ENCODE measurements around the gene PUM2.

The PUM2 gene

GRCh38 chr2:20267529-20267928, 83.1 kb downstream of the PUM2 start:
- no peak overlapping the region for H3K4me3 ChIP-seq (ENCODE audit: low read length)
- TF ChIP-seq, protein P1, sequence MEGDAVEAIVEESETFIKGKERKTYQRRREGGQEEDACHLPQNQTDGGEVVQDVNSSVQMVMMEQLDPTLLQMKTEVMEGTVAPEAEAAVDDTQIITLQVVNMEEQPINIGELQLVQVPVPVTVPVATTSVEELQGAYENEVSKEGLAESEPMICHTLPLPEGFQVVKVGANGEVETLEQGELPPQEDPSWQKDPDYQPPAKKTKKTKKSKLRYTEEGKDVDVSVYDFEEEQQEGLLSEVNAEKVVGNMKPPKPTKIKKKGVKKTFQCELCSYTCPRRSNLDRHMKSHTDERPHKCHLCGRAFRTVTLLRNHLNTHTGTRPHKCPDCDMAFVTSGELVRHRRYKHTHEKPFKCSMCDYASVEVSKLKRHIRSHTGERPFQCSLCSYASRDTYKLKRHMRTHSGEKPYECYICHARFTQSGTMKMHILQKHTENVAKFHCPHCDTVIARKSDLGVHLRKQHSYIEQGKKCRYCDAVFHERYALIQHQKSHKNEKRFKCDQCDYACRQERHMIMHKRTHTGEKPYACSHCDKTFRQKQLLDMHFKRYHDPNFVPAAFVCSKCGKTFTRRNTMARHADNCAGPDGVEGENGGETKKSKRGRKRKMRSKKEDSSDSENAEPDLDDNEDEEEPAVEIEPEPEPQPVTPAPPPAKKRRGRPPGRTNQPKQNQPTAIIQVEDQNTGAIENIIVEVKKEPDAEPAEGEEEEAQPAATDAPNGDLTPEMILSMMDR (IDR thresholded peaks at IDR 0.05; ENCODE audit: low read depth, low read length), result no peak
- no peak for TF ChIP-seq EZH2phosphoT487 (IDR thresholded peaks at IDR 0.05; ENCODE audit: low read depth)
- peaks cover 5% of the 10 kb centered on the region for H3K4me1 ChIP-seq (ENCODE audit: low read length)
- H3K9me3 ChIP-seq (ENCODE audit: insufficient read depth, low read length), result no peaks in the 10 kb centered on the region
- no peak overlapping the region for H3K9ac ChIP-seq (ENCODE audit: low read length)
- H3K27ac ChIP-seq (ENCODE audit: low read length), result no peak overlapping the region
- H4K20me1 ChIP-seq (ENCODE audit: insufficient read depth, low read length), result peaks cover 14% of the 10 kb centered on the region
- peaks cover 38% of the 10 kb centered on the region for H3K79me2 ChIP-seq (ENCODE audit: low read length)
- no peaks in the 10 kb centered on the region for H3K27me3 ChIP-seq (ENCODE audit: low read depth, low read length)
- no peak overlapping the region for H2AFZ ChIP-seq (ENCODE audit: low read depth, low read length)
- H3K36me3 ChIP-seq (replicated peaks; ENCODE audit: low read depth, low read length), result peaks cover 51% of the 10 kb centered on the region
- no peak overlapping the region for H3K4me2 ChIP-seq (ENCODE audit: low read length)

DNA sequence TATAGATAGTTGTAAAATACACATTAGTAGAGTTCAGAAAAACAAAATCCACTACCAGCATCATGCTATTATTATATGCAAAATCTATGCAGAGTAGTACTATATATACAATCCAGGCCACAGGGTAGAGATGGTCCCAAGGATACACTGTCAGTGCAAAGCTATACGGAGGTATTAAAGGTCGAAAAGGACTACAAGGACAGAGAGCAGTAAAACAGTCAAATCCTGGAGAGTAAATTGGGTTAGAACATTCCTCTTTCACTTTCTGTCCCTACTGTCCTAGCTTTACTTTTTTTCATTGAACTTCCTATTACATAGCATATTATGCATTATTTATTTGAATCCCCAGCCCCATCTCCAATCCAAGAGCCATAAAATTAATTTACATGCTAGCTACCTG, 86.0 kb downstream of the PUM2 start:
- no peaks in the 10 kb centered on the region for H3K27me3 ChIP-seq (ENCODE audit: low read depth, low read length)
- H4K20me1 ChIP-seq (ENCODE audit: insufficient read depth, low read length), result peaks cover 10% of the 10 kb centered on the region
- peaks cover 20% of the 10 kb centered on the region for H3K79me2 ChIP-seq (ENCODE audit: low read length)
- no peaks in the 10 kb centered on the region for H3K4me1 ChIP-seq (ENCODE audit: low read length)
- no peak overlapping the region for H2AFZ ChIP-seq (ENCODE audit: low read depth, low read length)
- no peaks in the 10 kb centered on the region for H3K9me3 ChIP-seq (ENCODE audit: insufficient read depth, low read length)
- no peak overlapping the region for H3K4me2 ChIP-seq (ENCODE audit: low read length)
- no peak overlapping the region for H3K9ac ChIP-seq (ENCODE audit: low read length)
- TF ChIP-seq, protein P1 (IDR thresholded peaks at IDR 0.05; ENCODE audit: low read depth, low read length), result no peak
- TF ChIP-seq EZH2phosphoT487 (IDR thresholded peaks at IDR 0.05; ENCODE audit: low read depth), result no peak
- H3K27ac ChIP-seq (ENCODE audit: low read length), result no peak overlapping the region
- H3K36me3 ChIP-seq (replicated peaks; ENCODE audit: low read depth, low read length), result peaks cover 54% of the 10 kb centered on the region
- H3K4me3 ChIP-seq (ENCODE audit: low read length), result no peak overlapping the region

DNA sequence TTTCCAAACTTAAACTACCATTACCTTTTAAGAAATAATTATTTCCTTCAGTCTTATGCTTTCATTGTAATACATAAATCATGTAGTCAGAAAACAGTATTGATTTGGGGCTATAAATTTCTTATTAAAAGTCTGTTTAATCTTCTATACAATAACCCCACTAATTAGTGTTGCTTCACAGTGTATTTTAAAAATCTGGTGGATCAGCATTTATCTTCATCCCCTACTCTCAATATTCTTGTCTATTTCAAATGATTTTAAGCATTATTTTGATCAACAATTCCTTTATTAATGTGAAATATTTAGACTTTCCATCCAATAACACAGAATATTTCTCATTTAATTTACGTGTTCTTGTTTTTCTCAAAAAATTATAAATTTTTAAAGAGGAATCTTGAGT, 93.2 kb downstream of the PUM2 start:
- Histone ChIP-seq H3K27me3 (ENCODE audit: low read depth, low read length) (no peaks in the 10 kb centered on the region), H3K9ac (ENCODE audit: low read length) (no peak overlapping the region), H3K36me3 (replicated peaks; ENCODE audit: low read depth, low read length) (peaks cover 66% of the 10 kb centered on the region), H3K4me1 (ENCODE audit: low read length) (no peaks in the 10 kb centered on the region), H2AFZ (ENCODE audit: low read depth, low read length) (no peak overlapping the region), H3K79me2 (ENCODE audit: low read length) (no peaks in the 10 kb centered on the region), H4K20me1 (ENCODE audit: insufficient read depth, low read length) (no peaks in the 10 kb centered on the region), H3K4me3 (ENCODE audit: low read length) (no peak overlapping the region), H3K9me3 (ENCODE audit: insufficient read depth, low read length) (no peaks in the 10 kb centered on the region), H3K27ac (ENCODE audit: low read length) (no peak overlapping the region), H3K4me2 (ENCODE audit: low read length) (no peak overlapping the region)
- TF ChIP-seq, protein P1 (IDR thresholded peaks at IDR 0.05; ENCODE audit: low read depth, low read length), result no peak
- no peak for TF ChIP-seq EZH2phosphoT487 (IDR thresholded peaks at IDR 0.05; ENCODE audit: low read depth)

- no peak overlapping the region for H3K4me3 ChIP-seq (ENCODE audit: low read length)
- no peaks in the 10 kb centered on the region for H3K27me3 ChIP-seq (ENCODE audit: low read depth, low read length)
- no peaks in the 10 kb centered on the region for H3K9me3 ChIP-seq (ENCODE audit: insufficient read depth, low read length)
- H4K20me1 ChIP-seq (ENCODE audit: insufficient read depth, low read length), result no peaks in the 10 kb centered on the region
- H3K79me2 ChIP-seq (ENCODE audit: low read length), result no peaks in the 10 kb centered on the region
- H3K27ac ChIP-seq (ENCODE audit: low read length), result no peak overlapping the region
- no peak overlapping the region for H3K9ac ChIP-seq (ENCODE audit: low read length)
- no peak for TF ChIP-seq EZH2phosphoT487 (IDR thresholded peaks at IDR 0.05; ENCODE audit: low read depth)
- TF ChIP-seq, protein P1 (IDR thresholded peaks at IDR 0.05; ENCODE audit: low read depth, low read length), result no peak
- H3K4me1 ChIP-seq (ENCODE audit: low read length), result no peaks in the 10 kb centered on the region
- H3K36me3 ChIP-seq (replicated peaks; ENCODE audit: low read depth, low read length), result peaks cover 70% of the 10 kb centered on the region
- H2AFZ ChIP-seq (ENCODE audit: low read depth, low read length), result no peak overlapping the region
- H3K4me2 ChIP-seq (ENCODE audit: low read length), result no peak overlapping the region
Observed at GRCh38 chr2:20254731-20255130, 95.9 kb downstream of the PUM2 start.

Measured in OCI-LY3 (cell line).